Activated CD4-positive, CD25-positive, alpha-beta regulatory T cell treated with anti-CD3 and anti-CD28 coated beads, Interleukin-2, amount 50 U/mL, for 72 hours (primary cell): ENCODE results near the gene SNX5.

Source experiments
- DNase-seq: peaks from one replicate; pipeline ENCODE4 v3.0.0; 2021

SNX5 gene

DNA sequence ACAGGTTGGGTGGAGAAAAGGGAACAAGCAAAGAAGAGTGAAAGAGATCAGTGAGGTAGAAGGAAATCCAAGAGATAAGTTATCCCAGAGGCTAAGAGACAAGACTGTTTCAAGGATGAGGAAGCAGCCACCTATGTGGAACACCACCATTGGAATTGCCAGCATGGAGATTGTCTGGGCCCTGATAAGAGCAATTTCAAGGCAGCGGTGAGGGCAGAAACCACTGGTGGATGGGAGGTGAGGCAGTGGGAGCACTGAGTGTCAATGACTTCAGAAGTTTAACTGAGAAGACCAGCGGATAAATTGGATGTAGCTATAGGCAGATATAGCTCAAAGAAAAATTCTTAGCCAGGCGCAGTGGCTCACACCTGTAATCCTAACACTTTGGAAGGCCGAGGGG is 56.7 kb downstream of the SNX5 start:
- DNase-seq, result no peak

DNA sequence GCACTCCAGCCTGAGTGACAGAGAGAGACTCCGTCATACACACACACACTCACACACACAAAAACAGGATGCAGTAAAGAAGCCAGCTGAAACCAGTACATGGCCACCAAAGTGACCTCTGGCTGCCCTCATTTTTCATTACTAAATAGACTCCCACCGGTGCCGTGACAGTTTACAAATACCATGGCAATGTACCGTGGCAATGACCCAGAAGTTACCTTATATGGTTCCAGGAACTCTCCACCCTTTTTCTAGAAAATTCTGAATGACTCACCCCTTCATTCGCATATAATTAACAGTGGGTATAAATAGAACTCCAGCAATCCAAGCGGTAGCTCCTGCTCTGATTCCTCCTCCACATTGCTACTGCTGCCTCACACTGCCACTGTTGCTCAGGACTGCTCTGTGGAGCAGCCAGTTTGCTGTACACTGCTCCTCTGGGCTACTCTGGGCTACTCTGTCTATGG is 57.7 kb downstream of the SNX5 start:
- no peak for DNase-seq

DNA sequence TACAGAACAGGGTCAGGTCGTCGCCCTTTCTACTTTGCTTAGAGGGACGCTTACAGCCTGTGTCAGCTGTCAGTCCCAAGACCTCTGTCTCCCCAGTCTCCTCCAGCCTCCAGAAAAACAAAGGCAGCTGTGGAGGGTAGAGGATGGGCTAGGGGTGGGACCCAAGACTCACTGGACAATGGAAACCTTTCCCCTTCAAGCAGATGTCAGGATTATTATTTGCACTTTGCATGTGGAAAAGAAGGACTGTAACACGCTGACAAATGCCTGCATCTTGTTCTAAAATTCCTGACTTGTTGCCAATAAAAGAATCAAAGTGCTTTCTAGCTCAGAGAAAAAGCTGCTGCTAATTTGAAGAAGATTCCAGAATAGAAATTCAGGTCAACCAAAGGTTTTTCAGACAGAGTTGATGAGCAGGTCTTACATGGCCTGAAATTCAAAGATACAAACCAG is 58.7 kb downstream of the SNX5 start:
- no peak for DNase-seq

DNA sequence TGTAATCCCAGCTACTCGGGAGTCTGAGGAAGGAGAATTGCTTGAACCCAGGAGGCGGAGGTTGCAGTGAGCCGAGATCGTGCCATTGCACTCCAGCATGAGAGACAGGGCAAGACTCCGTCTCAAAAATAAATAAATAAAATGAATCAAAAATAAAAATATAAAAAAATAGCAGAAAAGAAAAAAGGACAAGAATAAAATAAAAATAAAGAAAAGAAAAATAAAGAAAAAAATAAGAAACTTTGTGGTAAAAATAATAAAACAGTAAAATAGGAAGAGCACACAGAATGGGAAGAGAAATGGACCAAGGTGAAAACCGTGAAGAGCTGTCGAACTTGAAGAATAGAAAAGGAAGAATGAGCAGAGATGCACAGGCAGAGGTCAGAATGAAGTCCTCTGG is 63.0 kb downstream of the SNX5 start:
- DNase-seq, result no peak

DNA sequence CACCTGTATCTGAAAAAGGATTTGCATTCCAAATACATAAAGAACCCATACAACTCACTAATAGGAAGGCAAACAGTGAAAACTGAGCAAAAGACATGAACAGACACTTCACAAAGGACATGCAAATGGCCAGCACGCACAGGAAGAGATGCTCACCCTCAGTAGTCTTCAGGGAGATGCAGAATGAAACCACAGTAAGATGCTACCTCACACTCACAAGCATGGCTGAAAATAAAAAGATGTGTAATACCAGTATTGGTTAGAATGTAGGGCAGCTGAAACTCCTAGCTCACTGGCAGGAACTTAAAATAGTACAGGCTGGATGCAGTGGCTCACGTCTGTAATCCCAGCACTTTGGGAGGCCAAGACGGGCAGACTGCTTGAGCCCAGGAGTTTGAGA is 64.6 kb downstream of the SNX5 start:
- no peak for DNase-seq

DNA sequence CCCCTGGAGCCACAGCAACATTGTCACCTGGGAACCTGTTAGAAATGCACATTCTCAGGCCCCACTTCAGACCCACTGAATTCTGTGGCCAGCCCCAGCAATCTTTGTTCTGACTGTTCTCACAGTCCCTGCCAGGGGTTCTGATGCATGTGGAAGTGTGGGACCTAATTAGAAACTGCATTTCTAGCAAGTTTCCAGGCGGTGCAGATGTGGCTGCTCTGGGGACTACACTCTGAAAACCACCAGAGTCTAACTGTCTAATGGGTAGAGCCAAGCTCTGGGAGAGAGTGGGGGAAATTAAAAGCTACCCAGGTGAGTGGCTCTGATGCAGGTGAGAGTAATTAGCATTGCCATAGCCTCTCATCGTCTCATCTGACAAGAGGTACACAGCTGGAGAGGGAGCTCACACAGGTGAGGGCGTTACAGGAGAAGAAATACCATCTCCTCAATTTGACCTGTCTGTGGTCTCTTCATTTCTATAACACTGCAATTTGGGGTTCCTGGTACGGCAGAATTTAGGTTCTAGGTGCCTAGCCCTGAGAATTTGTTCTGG is 66.0 kb downstream of the SNX5 start:
- DNase-seq, result no peak

DNA sequence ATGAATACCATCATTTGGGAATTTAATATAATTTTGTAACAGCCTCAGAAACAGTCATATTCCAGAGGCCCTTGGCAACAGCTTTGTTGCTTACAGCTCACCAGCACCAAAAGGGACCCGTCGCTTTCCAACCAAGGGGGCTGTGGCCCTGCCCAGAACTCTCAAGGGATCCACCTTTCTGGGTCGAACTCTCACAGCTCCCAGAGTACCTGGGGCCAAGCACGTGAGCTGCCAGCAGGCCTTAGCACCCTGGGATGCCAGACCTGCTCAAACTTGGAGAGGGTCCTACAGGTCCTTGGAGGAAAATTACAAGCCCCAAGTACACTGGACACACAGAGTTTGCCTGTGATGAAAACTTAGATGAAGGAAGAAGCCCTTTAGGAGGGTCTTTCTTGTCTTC is 66.6 kb downstream of the SNX5 start:
- no peak for DNase-seq

DNA sequence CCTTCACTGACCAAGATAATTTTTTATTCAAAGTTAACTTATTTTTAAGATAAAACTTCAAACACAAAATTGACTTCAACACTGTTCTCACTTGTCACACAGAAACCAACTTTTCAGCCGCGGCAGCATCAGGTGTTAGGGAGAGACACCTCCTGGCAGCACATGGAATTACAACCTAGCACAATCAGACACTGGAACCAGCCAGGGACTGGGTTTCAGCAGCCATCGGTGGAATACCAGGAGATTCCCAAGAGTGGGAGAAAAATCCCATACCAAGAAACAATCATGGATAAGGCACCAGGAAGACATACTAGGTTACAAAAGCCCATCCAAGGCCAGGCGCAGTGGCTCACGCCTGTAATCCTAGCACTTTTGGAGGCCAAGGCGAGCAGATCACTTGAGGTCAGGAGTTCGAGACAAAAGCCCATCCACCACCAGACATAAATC is 70.0 kb downstream of the SNX5 start:
- DNase-seq, result peak; percentile 59

DNA sequence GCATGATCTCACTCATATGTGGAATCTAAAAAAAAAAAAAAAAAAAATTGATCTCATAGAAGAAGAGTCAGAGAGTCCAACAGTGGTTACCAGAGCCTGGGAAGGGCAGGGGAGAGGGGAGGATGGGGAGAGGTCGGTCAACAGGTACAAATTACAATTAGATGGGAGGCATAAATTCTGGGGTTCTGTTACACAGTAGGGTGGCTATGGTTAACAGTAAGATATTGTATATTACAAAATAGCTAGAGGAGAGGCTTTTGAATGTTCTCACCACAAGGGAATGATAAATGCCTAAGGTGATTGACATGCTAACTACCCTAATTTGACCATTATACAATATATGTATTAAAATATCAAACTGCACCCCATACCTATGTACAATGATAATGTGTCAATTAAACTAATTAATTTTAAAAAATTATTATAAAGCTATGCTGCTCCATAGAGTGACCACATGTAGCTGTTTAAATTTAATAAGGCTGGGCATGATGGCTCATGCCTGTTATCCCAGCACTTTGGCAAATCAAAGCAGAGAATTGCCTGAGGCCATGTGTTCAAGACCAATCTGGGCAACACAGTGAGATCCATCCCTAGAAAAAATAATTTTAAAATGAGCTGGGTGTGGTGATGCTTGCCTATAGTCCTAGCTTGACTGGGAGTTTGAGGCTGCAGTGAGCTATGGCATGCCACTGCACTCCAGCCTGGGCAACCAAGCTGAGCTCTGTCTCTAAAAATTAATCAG is 70.9 kb downstream of the SNX5 start:
- DNase-seq, result no peak

DNA sequence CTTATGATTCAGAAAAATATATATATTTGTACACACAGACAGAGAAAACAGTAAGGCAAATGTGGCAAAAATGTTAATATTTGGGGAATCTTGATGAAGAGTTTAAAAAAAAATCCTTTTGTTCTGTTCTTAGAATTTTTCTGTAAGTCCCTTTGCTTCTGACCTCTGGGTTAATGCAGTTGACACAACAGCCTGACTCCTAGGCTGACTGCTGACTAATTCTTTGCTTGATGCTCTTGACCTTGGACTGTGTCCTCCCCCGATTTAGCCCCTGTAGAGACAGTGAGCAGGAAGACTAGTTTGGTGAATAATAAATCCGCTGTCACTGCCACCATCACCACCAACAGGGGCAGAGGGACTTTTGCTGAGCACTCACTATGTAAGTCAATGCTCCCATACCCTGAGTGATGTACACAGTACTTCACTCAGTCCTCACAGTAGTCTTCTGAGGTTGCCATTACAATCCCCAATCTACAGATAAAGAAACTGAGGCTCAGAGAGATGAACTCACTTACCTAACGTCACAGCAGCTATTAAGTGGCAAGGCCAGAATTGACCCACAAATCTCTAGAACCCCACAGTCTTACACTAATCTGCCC is 71.7 kb downstream of the SNX5 start:
- no peak for DNase-seq

DNA sequence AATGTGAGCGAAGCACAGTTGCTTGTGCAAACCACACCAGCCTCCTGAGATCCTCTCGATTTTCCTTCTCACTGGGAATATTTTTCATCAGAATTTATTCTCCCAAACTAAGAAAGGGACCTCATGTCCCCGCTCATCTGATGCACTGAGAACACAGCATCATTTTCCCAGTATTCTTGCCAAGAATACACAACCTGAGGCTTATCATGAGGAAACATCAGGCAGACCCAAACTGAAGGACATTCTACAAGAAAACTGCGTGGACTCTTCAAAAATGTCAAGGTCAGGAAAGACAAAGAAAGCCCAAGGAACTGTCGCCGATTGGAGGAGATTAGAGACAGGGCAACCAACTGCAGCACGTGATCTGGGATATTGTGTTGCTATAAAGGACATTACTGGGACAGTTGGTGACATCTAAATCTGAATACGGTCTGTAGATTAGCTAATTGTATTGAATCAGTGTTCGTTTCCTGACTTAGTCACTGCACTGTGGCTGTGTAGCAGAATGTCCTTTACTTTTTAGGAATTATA is 72.3 kb downstream of the SNX5 start:
- no peak for DNase-seq

DNA sequence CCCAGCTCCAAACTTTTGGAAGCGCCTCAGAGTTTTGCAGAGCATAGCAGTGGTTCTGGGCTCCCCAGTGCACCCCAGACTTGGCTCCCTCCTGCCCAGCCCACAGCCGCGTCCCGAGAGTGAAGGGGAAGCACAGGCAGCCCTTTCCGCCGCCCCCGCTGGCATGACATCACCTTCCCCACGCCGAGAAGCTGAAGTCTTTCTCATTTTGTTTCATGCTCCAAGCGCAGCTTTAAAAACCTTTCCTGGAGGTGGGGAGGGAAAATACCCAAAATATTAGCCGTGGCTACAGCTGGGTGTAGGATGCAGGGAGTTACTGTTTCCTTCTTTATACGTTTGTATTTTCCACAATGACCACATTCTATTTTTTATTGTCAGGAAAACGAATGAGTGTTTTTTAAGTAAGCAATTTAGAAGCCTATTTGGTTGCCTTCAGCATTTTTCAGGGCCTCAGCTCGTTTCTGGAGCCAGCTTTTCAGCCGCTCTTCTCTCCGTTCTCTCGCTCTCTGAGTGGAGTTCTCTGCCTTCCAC is 72.9 kb downstream of the SNX5 start:
- peak; percentile 49 for DNase-seq

DNA sequence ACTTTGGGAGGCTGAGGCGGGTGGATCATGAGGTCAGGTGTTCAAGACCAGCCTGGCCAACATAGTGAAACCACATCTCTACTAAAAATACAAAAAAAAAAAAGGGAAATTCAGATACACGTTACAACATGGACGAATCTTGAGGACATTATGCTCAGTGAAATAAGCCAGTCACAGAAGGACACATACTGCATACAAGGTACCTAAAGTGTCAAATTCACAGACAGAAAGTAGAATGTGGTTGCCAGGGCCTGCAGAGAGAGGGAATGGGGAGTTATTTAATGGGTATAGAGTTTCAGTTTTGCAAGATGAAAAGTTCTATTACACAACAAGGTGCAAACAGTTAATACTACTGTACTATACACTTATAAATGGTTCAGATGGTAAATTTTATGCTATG is 75.1 kb downstream of the SNX5 start:
- no peak for DNase-seq

DNA sequence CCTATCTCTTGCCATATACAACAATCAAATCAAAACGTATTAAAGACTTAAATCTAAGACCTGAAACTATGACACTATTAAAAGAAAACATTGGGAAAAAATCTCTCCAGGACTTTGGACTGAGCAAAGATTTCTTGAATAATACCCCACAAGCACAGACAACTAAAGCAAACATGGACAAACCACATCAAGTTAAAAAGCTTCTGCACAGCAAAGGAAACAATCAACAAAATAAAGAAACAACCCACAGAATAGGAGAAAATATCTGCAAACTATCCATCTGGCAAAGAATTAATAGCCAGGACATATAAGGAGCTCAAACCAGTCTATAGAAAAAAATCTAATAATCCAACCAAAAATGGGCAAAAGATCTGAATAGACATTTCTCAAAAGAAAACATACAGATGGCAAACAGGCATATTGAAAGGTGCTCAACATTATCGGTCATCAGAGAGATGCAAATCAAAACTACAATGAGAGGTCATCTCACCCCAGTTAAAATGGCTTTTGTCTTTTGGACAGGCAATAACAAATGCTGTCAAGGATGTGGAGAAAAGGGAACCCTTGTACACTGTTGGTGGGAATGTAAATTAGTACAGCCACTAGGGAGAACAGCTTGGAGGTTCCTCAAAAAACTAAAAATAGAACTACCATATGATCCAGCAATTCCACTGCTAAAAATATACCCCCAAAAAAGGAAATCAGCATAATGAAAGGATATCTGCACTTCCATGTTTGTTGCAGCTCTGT is 76.2 kb downstream of the SNX5 start:
- no peak for DNase-seq
